Measurements from ENCODE around the gene TDRD5. TPM values are rescaled to one million over a fixed set of nuclear protein-coding genes. Genes with fewer than 3 reads are reported as not detected.

The TDRD5 gene
- polyA plus RNA-seq, 1 donor from 2014 or later = not detected

- no peak for TF ChIP-seq TAF1 (IDR thresholded peaks at IDR 0.05; ENCODE audit: low read depth)
These were observed 122.5 kb downstream of the TDRD5 start (continued) for GRCh38 chr1:179714159-179714558.

DNA sequence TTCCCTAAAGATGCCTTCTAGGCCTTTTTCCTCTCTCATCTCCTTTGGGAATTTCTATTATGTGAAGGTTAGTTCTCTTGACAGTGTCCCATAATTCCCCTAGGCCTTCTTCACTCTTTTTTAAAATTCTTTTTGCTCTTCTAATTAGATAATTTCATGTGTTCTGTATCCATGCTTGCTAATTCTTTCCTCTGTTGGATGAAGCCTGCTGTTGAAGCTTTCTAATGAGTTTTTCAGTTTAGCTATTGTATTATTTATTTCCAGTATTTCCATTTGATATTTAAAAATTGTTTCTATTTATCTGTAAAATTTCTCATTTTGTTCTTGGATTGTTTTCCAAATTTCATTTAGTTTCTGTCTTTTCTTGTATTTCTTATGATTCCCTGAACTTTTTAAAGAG lies 123.0 kb downstream of the TDRD5 start:
- Histone ChIP-seq H4K20me1 (ENCODE audit: insufficient read depth) (no peaks in the 10 kb centered on the region), H3K9me2 (ENCODE audit: insufficient read depth, low read length) (no peaks in the 10 kb centered on the region), H3K36me3 (ENCODE audit: insufficient read depth, low read length) (no peaks in the 10 kb centered on the region), H3K9me3 (ENCODE audit: low read length) (peaks cover 14% of the 10 kb centered on the region), H3F3A (ENCODE audit: insufficient read depth, low read length, poor library complexity, severe bottlenecking) (no peaks in the 10 kb centered on the region), H3K27ac (ENCODE audit: low read length) (no peak overlapping the region), H3K4me3 (ENCODE audit: low read length) (no peak overlapping the region), H3K4me2 (ENCODE audit: low read length) (no peak overlapping the region), H2AFZ (ENCODE audit: low read depth, low read length) (no peak overlapping the region), H3K9ac (ENCODE audit: low read length) (no peak overlapping the region), H3K27me3 (ENCODE audit: insufficient read depth, low read depth, low read length) (no peaks in the 10 kb centered on the region), H3K79me2 (replicated peaks; ENCODE audit: insufficient read depth, low read length) (no peaks in the 10 kb centered on the region)
- no peak for TF ChIP-seq MXI1 (conservative IDR thresholded peaks at IDR 0.05; ENCODE audit: poor library complexity, severe bottlenecking)
- no peak for TF ChIP-seq CTCF (IDR thresholded peaks at IDR 0.05; ENCODE audit: poor library complexity, severe bottlenecking)
- no peak for TF ChIP-seq EP300 (conservative IDR thresholded peaks at IDR 0.05; ENCODE audit: poor library complexity, severe bottlenecking)
- TF ChIP-seq RAD21 (conservative IDR thresholded peaks at IDR 0.05) = no peak
- no peak for TF ChIP-seq TAF1 (IDR thresholded peaks at IDR 0.05; ENCODE audit: low read depth)
- TF ChIP-seq, protein P1, sequence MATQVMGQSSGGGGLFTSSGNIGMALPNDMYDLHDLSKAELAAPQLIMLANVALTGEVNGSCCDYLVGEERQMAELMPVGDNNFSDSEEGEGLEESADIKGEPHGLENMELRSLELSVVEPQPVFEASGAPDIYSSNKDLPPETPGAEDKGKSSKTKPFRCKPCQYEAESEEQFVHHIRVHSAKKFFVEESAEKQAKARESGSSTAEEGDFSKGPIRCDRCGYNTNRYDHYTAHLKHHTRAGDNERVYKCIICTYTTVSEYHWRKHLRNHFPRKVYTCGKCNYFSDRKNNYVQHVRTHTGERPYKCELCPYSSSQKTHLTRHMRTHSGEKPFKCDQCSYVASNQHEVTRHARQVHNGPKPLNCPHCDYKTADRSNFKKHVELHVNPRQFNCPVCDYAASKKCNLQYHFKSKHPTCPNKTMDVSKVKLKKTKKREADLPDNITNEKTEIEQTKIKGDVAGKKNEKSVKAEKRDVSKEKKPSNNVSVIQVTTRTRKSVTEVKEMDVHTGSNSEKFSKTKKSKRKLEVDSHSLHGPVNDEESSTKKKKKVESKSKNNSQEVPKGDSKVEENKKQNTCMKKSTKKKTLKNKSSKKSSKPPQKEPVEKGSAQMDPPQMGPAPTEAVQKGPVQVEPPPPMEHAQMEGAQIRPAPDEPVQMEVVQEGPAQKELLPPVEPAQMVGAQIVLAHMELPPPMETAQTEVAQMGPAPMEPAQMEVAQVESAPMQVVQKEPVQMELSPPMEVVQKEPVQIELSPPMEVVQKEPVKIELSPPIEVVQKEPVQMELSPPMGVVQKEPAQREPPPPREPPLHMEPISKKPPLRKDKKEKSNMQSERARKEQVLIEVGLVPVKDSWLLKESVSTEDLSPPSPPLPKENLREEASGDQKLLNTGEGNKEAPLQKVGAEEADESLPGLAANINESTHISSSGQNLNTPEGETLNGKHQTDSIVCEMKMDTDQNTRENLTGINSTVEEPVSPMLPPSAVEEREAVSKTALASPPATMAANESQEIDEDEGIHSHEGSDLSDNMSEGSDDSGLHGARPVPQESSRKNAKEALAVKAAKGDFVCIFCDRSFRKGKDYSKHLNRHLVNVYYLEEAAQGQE (IDR thresholded peaks at IDR 0.05; ENCODE audit: borderline replicate concordance) = no peak

- no peak overlapping the region for H3K4me3 ChIP-seq (ENCODE audit: low read length)
- no peak overlapping the region for H3K9ac ChIP-seq (ENCODE audit: low read length)
- no peaks in the 10 kb centered on the region for H4K20me1 ChIP-seq (ENCODE audit: insufficient read depth)
- H3K27ac ChIP-seq (ENCODE audit: low read length) = no peak overlapping the region
- no peaks in the 10 kb centered on the region for H3K27me3 ChIP-seq (ENCODE audit: insufficient read depth, low read depth, low read length)
- no peaks in the 10 kb centered on the region for H3F3A ChIP-seq (ENCODE audit: insufficient read depth, low read length, poor library complexity, severe bottlenecking)
- H3K4me2 ChIP-seq (ENCODE audit: low read length) = no peak overlapping the region
- no peaks in the 10 kb centered on the region for H3K9me2 ChIP-seq (ENCODE audit: insufficient read depth, low read length)
- peaks cover 19% of the 10 kb centered on the region for H3K9me3 ChIP-seq (ENCODE audit: low read length)
- no peaks in the 10 kb centered on the region for H3K79me2 ChIP-seq (replicated peaks; ENCODE audit: insufficient read depth, low read length)
- no peaks in the 10 kb centered on the region for H3K36me3 ChIP-seq (ENCODE audit: insufficient read depth, low read length)
- H2AFZ ChIP-seq (ENCODE audit: low read depth, low read length) = no peak overlapping the region
- TF ChIP-seq RAD21 (conservative IDR thresholded peaks at IDR 0.05) (no peak), CTCF (IDR thresholded peaks at IDR 0.05; ENCODE audit: poor library complexity, severe bottlenecking) (no peak), EP300 (conservative IDR thresholded peaks at IDR 0.05; ENCODE audit: poor library complexity, severe bottlenecking) (no peak), TAF1 (IDR thresholded peaks at IDR 0.05; ENCODE audit: low read depth) (no peak), EZH2 (IDR thresholded peaks at IDR 0.05; ENCODE audit: borderline replicate concordance, insufficient read depth, low read length, poor library complexity, severe bottlenecking) (no peak), MXI1 (conservative IDR thresholded peaks at IDR 0.05; ENCODE audit: poor library complexity, severe bottlenecking) (no peak), POLR2AphosphoS5 (IDR thresholded peaks at IDR 0.05) (no peak)
- TF ChIP-seq, protein P1 (IDR thresholded peaks at IDR 0.05; ENCODE audit: borderline replicate concordance) = no peak
These were observed 127.6 kb downstream of the TDRD5 start for GRCh38 chr1:179719272-179719671.
